NCI-H82 treated with DMSO at 0.1 percent for 48 hours (cell line): ENCODE measurements around the gene SKIL.
A peak's percentile ranks its signal among the peaks of the same experiment; 100 is the strongest.
"Not testable (repeated sequence)": the region's sequence is repeated elsewhere in the genome, so short reads cannot be mapped to it uniquely, and the experiment has no call there.

Experiments used
- DNase-seq: peaks from one replicate; lab custom pipeline; 2025; ENCODE audit not compliant: unreplicated experiment; lab: John Stamatoyannopoulos, UW

The SKIL gene, protein sequence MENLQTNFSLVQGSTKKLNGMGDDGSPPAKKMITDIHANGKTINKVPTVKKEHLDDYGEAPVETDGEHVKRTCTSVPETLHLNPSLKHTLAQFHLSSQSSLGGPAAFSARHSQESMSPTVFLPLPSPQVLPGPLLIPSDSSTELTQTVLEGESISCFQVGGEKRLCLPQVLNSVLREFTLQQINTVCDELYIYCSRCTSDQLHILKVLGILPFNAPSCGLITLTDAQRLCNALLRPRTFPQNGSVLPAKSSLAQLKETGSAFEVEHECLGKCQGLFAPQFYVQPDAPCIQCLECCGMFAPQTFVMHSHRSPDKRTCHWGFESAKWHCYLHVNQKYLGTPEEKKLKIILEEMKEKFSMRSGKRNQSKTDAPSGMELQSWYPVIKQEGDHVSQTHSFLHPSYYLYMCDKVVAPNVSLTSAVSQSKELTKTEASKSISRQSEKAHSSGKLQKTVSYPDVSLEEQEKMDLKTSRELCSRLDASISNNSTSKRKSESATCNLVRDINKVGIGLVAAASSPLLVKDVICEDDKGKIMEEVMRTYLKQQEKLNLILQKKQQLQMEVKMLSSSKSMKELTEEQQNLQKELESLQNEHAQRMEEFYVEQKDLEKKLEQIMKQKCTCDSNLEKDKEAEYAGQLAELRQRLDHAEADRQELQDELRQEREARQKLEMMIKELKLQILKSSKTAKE

DNA sequence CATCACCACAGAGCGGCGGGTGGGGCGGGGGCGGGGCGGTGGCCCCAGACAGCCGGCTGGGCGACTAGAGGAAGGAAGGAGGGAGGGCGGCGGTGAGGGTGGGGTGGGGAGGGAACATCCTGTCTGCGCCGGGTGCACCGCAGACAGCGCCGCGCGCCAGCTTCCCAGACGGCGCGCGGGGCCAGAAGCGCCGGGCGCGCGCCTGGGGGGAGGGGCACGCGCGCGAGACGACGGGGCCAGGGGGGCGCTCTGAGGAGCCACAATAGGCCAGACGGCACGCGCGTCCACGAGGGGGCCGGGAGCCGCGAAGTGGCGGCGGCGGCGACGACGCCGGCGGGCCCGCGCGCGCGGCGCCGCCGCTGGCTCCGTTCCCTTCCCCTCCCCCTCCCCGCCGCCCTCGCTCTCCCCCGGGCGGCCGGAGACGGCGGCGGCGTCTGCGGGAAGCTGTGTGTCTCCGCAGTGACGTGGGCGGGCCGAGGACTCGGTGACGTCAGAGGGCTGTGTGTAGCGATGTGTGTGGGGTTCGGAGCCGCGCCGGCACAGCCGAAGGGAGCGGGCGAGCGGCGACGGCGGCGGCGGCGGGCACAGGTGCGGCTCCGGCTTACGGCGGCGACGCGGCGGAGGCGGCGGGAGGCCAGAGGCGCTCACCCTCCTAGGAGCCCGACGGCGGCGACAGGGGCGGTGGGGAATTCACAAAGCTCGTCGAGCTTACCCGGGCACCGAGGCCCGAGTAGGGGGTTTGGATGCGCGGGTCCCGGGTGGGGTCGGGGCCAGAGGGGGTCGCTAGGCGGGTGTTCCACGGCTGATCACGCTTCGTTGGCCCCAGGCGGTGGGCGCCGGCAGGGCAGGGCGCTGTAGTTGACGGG lies at the start of gene SKIL:
Gene SKIL, plus strand, starts transcription at position 540 of the 866 bp plus-strand sequence. CDS start 2,617 bp downstream, outside the sequence.
- peak; percentile 91 for DNase-seq

DNA sequence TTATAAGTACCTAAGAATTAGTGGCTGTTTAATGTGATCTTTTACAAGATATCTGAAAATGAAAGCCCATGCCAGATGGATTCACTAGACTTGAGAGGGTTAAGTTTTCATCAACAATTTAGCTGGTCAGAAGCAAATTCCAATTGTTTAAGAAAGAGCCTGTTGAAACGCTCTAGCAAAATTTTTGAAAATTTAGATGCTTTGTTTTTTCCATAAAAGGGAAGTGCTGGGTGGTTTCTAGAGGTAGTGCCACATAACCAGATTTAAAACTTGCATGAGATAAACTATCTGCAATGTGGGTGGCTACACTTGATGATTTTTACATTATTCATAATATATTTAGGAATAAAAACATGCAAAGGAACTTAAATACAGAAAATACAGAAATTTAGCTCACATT lies 48.5 kb upstream of the SKIL start:
- DNase-seq: no peak

DNA sequence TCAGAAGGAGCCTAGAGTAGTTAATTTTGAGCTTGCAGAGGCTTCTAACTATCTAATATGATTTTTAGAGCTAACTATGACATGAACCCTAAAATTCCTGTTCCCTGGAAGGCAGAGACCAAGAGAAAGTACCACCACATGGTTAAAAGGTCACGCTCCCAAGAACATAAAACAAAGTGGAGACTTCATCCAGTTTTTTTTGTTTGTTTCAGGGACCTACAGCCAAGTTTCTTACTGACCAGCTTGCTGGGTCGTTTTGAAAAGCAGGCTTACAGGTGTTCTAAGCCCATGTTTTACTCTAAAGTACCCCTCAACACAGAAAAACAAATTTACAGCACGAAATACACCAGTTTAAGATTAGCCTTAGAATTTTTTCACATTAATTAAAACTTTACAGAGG lies 39.6 kb upstream of the SKIL start:
- no peak for DNase-seq

DNA sequence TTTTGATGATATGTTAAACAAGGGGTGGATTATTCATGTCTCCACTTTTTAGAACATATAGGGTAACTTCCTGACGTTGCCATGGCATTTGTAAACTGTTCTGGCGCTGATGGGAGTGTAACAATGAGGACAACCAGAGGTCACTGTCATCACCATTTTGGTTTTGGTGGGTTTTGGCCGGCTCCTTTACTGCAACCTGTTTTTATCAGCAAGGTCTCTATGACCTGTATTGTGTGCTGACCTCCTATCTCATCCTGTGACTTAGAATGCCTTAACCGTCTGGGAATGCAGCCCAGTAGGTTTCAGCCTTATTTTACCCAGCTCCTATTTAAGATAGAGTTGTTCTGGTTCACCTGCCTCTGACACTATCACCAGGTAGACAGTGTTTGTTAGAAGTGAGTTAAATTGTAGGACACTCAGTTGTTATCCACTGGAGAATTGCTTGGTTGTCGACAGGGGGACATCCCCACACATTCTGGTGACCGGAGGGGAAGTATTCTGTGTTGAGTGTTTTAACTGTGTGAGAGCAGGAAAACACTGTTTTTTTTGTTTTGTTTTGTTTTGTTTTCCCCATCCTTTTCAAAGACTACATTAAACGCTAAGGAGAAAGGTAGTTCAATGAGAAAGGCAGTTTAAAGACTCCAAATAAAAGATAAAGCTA lies 36.9 kb upstream of the SKIL start:
- DNase-seq: no peak

DNA sequence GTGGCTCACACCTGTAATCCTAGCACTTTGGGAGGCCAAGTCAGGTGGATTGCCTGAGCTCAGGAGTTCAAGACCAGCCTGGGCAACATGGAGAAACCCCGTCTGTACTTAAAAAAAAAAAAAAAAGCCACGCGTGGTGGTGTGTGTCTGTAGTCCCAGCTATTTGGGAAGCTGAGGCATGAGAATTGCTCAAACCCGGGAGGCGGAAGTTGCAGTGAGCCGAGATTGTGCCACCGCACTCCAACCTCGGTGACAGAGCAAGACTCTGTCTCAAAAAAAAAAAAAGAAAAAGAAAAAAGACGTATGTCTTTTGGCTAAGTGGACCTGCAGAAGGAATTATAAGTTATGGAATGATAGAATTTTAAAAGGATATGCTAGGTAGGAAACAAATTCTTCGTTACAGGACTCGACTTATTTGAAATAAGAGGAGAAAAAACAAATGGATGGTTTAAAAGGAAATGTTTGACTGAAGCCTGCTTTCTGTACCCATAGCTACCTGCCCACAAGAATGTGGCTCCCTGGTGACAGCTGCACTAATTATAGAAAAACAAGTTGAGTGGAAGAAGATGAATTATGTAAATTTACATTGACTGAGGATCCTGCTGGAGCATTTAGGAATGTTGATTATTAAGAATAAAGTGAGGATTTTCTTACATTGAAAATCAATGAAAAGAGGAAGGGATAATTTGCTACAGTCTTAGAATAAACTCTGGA lies 36.0 kb upstream of the SKIL start:
- DNase-seq: no peak

DNA sequence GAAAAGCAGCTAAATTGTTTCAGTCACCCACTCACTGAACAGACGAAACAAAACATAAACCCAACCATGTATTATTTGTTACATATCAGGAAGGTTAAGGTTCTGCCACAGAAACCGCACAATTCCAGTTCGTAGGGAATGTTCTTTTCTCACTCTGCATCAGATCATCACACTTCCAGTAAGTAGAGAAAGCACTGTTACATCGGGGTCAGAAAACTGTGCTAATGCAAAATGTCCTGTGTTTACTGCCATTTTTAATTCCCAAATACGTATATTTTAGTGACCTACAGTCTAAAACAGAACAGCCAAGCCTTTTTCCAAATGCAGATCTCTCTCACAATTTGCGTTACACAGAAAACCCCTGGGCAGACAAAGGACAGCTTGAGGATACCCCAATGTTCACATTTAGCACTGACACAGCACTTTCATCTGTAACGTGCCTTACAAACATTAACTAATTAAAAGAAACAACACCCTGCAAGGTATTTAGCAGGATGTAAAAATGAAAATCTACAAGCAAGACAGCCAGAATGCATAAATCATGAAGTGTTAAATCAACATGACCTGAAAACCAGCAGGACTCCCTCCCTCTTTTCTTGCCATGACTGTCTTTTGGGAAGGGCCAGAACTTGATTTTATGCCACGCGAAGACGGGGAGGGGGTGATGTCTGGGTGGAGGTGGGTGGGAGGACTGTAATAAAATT lies 34.8 kb upstream of the SKIL start:
- no peak for DNase-seq

DNA sequence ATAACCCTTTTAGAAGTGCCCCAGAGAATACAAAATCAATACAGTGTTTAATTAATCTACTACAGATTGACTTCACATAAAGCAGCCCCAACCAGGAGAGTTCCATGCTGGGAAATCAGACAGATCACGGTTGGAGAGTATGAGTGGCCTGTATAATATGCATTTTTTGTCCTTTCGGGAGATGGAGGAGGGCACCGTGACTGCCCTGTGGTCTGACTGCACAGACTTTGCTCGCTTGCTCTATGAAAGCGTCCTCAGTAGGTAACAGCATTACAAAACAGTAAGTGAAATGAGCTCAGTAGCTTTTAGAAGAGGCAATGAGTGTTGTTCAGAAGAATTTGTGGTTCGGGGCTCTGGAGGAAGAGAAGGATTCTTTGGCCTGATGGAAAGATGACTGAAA lies 34.2 kb upstream of the SKIL start:
- no peak for DNase-seq

DNA sequence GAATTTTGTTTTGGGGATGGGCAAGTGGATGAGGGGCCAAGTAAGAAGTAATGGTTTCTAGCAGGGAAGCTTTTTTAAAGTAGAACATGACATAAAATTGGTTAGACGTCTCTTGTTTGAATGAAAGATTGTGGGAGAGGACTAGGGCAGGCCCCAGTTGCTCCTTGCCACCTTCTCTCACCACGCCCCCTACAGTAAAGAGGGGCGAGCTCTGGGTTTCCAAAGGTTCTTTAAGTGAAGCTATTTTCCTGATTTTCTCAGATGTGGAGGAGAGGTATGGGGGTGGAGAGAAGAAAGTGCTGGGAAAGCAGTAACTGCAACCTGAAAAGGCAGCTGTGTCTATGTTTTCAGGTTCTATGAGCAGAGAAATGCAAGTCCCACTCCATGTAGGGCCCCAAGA lies 32.6 kb upstream of the SKIL start:
- DNase-seq: no peak

DNA sequence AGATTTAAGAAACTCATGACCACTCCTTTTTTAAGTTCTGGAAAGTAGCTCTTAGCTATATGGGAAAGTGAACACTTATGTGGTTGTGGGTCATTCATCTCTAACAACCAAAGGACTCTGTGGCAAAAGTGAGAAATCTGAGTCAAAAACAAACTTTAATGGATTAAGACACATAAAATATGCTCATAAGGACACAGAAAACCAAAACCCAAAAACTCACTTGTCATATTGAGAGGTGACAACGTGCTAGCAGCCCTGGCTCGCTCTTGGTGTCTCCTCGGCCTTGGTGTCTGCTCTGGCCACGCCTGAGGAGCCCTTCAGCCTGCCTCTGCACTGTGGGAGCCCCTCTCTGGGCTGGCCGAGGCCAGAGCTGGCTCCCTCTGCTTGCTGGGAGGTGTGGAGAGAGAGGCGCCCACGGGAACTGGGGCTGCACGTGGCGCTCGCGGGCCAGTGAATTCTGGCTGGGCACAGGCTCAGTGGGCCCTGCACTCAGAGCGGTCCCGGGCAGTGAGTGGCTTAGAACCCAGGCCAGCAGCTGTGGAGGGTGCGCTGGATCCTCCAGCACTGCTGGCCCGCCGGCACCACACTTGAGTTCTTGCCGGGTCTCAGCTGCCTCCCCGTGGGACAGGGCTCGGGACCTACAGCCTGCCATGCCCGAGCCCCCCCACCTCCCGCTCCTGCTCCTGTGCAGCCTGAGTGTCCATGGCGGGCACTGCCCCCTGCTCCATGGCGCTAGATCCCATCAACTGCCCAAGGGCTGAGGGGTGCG lies 30.3 kb upstream of the SKIL start:
- no peak for DNase-seq

DNA sequence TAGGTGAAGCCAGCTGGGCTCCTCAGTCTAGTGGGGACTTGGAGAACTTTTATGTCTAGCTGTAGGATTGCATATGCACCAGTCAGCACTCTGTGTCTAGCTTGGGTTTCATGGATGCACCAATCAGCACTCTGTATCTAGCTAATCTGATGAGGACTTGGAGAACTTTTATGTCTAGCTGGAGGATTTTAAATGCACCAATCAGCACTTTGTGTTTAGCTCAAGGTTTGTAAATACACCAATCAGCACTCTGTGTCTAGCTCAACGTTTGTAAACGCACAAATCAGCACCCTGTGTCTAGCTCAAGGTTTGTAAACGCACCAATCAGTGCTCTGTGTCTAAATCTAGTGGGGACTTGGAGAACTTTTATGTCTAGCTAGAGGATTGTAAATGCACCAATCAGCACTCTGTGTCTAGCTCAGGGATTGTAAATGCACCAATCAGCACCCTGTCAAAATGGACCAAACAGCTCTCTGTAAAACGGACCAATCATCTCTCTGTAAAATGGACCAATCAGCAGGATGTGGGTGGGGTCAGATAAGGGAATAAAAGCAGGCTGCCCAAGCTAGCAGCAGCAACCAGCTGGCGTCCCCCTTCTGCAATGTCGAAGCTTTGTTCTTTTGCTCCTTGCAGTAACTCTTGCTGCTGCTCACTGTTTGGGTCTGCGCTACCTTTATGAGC lies 29.5 kb upstream of the SKIL start:
- DNase-seq: not testable (repeated sequence)

DNA sequence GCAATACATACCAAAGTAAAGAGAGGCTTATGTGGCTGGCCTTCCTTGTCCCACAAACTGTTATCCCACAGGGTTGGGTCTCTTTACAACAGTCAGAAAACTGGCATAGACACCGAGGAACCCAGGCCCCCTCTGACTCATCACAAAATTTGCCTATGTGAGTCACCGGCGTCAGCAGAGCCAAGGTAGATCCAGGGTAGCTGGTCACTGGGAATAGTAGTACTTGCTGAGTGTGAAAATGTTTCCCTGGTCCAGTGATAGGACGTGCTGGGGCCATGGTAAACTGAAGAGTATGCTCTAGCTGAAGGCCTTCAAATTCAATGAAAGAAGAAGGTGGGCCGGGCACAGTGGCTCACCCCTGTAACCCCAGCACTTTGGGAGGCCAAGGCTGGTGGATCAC lies 27.1 kb upstream of the SKIL start:
- no peak for DNase-seq

DNA sequence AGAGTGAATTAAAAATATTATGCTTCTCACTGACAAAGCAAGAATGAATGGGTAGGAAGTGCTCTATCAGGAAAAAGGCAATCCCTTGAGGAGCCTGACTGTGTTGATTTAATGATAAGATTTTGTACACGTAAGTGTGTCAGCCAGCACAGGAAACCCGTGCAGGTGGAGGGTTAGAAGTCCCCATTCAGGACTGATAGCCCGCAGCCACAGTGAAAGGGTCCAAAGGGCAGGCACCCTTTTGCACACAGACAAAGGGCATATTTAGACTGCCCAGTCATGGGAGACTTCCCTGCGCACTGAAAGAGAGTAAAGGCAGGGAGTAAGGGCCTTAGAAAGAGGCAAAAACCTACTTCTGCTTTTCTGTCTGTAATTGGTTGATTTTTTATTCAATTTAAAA lies 26.4 kb upstream of the SKIL start:
- DNase-seq: no peak

DNA sequence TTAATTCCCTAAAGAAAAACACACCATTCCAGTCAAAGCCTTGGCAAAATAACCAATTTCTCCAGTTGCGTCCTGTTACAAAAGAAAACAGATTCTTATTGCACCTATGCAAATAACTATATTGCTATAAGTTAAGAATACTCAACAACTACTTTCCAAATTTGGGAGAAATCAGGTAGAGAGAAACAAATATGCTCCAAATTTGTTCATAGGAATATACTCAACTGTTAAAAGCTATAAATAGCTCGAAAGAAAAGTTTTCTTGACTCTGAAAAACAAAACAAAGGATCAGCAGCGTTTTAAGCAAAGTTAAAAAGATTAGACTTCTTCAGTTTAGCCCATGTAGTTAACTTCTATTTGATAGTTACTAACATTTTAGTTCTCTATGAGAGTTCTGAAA lies 20.1 kb upstream of the SKIL start:
- no peak for DNase-seq

DNA sequence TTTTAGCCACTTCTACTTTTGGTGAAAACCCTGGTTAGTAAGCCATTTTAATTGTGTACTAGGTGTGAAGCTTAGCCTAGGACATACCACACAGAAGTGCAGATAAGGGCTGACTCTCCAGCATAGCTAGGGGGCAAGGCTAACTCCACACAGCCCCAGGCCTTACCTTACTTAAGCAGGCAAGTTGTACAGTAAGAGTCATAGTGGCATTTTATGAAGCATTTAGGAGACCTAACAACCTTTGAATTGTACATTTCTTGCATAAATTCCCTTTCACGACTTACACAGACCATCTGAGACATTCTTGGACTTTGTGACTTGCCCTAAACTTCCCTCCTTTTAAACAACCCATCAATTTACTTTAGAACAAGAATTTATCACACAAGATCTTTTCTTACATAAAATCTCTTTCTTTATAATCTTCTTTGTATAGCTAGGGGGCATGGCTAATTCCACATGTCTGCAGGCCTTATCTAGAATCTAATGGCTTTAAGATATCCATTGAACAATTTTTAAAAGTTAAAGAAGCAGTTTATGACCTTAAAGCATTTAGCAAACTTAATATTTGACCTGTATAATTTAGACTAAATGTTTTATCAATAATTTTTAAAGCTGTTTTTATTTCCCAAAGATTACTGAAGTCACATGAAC lies 18.7 kb upstream of the SKIL start:
- no peak for DNase-seq

DNA sequence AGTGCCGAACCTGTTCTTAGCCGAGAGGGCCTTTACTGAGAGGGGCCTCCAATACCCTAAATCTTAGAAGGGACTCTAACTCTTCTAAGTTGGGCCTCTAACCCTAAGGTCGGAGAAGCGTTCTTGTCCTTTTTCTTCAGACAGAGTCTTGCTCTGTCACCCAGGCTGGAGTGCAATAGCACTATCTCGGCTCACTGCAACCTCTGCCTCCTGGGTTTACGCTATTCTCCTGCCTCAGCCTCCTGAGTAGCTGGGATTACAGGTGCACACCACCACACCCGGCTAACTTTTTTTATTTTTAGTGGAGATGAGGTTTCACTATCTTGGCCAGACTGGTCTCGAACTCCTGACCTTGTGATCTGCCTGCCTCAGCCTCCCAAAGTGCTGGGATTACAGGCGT lies 15.2 kb upstream of the SKIL start:
- not testable (repeated sequence) for DNase-seq

DNA sequence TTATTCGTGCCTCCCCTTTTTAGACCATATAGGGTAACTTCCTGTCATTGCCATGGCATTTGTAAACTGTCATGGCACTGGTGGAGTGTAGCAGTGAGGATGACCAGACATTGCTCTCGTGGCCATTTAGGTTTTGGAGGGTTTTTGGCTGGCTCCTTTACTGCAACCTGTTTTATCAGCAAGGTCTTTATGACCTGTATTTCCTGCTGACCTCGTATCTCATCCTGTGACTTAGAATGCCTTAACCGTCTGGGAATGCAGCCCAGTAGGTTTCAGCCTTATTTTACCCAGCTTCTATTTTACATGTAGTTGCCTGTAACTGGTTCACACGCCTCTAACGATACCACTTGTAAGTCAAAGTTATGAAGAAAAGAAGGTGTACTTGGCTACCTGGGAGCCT lies 13.7 kb upstream of the SKIL start:
- DNase-seq: not testable (repeated sequence)

DNA sequence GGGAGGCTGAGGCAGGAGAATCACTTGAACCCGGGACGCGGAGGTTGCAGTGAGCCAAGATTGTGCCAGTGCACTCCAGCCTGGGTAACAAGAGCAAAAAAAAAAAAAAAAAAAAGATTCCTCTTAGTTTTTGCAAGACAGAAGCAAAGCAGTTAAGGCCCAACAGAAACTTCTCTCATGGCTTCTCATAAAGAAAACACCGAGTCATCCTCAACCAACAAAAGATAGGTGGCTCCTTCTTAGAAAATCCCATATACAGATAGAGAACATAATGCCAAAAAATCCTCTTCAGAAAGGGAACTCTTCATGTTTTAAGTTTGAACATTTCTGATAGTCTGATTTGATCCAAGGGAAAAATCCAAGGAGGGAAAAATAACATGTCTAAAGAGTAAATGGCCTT lies 12.5 kb upstream of the SKIL start:
- DNase-seq: no peak
